Right lobe of liver (tissue), 6 donors: ENCODE measurements around the gene EGFLAM. TPM values are rescaled to one million over a fixed set of nuclear protein-coding genes. Genes with fewer than 3 reads are reported as not detected.

Source experiments
- ATAC-seq, 4 donors: fragments of 200-7000 bp; cut with Tn5 transposase; one replicate each; pipeline ENCODE4 v1.9.1; 2020; ENCODE audit warnings: mild to moderate bottlenecking in 4 of 4, moderate library complexity in 4 of 4
- DNase-seq, 3 donors: peaks; one replicate each; pipeline ENCODE4 v3.0.0-alpha.2; 2020
- H3K27ac ChIP-seq, 3 donors: fragments of 200-600 bp; one replicate each; pipeline ENCODE4 v1.8.0; 2022
- H3K27me3 ChIP-seq, 2 donors: fragments of 200-600 bp; one replicate each; pipeline ENCODE4 v1.8.0; 2022
- H3K36me3 ChIP-seq, 4 donors: fragments of 200-600 bp; sonication (generic) in 1 of 4; one replicate each; pipeline versions ENCODE4 v1.5.1 to v1.8.0; 2017 to 2022; ENCODE audit warnings: control low read depth in 1 of 4
- H3K4me1 ChIP-seq, 4 donors: fragments of 200-600 bp; sonication (generic) in 1 of 4; one replicate each; pipeline versions ENCODE4 v1.5.1 to v1.8.0; 2017 to 2022; ENCODE audit warnings: control low read depth in 1 of 4
- H3K4me3 ChIP-seq, 3 donors: fragments of 200-600 bp; one replicate each; pipeline ENCODE4 v1.8.0; 2022
- H3K9me3 ChIP-seq, 4 donors: fragments of 200-600 bp; sonication (generic) in 1 of 4; one replicate each; pipeline versions ENCODE4 v1.5.1 to v1.8.0; 2017 to 2022; ENCODE audit warnings: control low read depth in 1 of 4
- POLR2A ChIP-seq: fragments of 450-650 bp; IDR thresholded peaks from one replicate; pipeline ENCODE4 v1.6.1; 2017; ENCODE audit warnings: antibody characterized with exemption, mild to moderate bottlenecking
- WGBS: methylation state at CpG from one replicate; pipeline ENCODE4 v1.1.6; 2018; ENCODE audit warnings: low coverage, low lambda C conversion rate; ENCODE audit not compliant: insufficient coverage; ENCODE audit errors: missing lambda C conversion rate; 5-methylcytosine and 5-hydroxymethylcytosine counted together
- intact Hi-C, 2 donors: fragments of 100-400 bp; cut with DNase I; formaldehyde crosslinking; loops; one replicate each; pipeline versions ENCODE4 v1.11.2 to v1.14.1; 2022
- total RNA-seq, 6 experiments: library from RNA; depleted of rRNA in 2 of 6; stranded (reverse); fragments of >200 nt in 2 of 6; fragmentation: NEBNext Ultra II Directional in 3 of 6; extraction: Animal tissue kit (Norgen Biotek cat#: 25700) in 3 of 6; gene quantifications; one replicate each; pipeline versions ENCODE4 v1.1.0 to v1.2.4, GENCODE V29; 2016 to 2023
- TF ChIP-seq, protein P1 (sequence below), 4 donors: fragments of 200-600 bp in 3 of 4; fragments of 450-650 bp in 1 of 4; IDR thresholded peaks; one replicate each; pipeline versions ENCODE4 v1.5.1 to v1.8.0; 2016 to 2022; ENCODE audit warnings: antibody characterized with exemption in 4 of 4, mild to moderate bottlenecking in 2 of 4
- donor health status: DM: no; HTN: yes; CAD: no.
- donor health status: DM: no; HTN: no; CAD: no.
- donor health status: DM: no; HTN: no; CAD: no.
- donor health status: DM: no; HTN: yes; CAD: no.
- donor health status: DM: no; HTN: yes; CAD: no.

EGFLAM gene
- total RNA-seq, 6 experiments from 2014 or later = 0.50 to 6.2 (median 2.3) TPM

DNA sequence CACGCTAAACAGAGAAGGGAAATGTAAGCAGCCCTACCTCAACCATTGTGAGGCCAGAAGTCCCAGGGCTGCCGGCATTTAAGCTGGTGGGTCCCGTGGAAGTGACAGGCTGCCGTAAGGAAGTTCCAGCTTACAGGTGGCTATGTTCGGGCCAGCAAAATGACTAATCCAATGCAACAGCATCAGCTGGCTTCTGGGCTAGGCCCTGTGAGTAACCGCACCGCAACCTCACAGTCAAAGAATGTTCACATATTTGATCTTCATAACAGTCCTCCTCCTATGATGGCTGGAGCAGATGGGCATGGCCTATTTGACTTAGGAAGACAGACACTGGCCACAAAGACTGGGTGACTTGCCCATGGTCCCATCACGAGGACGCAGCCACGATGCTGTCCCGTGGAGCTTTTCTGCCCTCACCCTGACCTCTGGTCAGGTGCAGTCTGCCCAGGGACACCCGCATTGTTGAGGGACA lies 209.9 kb downstream of the EGFLAM start:
- no peak overlapping the region for H3K4me3 ChIP-seq
- intact Hi-C loops = no loop called here
- H3K9me3 ChIP-seq = no peaks in the 10 kb centered on the region
- WGBS = 76% methylated on average over 3 of the region's 12 CpGs
- peaks cover 0 to 9% (median 0%) of the 10 kb centered on the region in 4 donors for H3K4me1 ChIP-seq
- TF ChIP-seq POLR2A = no peak
- TF ChIP-seq, protein P1, sequence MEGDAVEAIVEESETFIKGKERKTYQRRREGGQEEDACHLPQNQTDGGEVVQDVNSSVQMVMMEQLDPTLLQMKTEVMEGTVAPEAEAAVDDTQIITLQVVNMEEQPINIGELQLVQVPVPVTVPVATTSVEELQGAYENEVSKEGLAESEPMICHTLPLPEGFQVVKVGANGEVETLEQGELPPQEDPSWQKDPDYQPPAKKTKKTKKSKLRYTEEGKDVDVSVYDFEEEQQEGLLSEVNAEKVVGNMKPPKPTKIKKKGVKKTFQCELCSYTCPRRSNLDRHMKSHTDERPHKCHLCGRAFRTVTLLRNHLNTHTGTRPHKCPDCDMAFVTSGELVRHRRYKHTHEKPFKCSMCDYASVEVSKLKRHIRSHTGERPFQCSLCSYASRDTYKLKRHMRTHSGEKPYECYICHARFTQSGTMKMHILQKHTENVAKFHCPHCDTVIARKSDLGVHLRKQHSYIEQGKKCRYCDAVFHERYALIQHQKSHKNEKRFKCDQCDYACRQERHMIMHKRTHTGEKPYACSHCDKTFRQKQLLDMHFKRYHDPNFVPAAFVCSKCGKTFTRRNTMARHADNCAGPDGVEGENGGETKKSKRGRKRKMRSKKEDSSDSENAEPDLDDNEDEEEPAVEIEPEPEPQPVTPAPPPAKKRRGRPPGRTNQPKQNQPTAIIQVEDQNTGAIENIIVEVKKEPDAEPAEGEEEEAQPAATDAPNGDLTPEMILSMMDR (IDR thresholded peaks at IDR 0.05) = no peak
- DNase-seq (no peak), ATAC-seq (no peak)
- H3K27ac ChIP-seq = peak overlapping the region in 2 of 3 donors; percentile 7 to 72
- no peaks in the 10 kb centered on the region for H3K36me3 ChIP-seq
- H3K27me3 ChIP-seq = no peaks in the 10 kb centered on the region

GRCh38 chr5:38468978-38469706 lies 210.8 kb downstream of the EGFLAM start:
- peak overlapping the region in 2 of 3 donors; percentile 7 to 28 for H3K27ac ChIP-seq
- TF ChIP-seq, protein P1 (IDR thresholded peaks at IDR 0.05) = no peak
- no peak for TF ChIP-seq POLR2A
- DNase-seq (no peak), ATAC-seq (no peak)
- no peaks in the 10 kb centered on the region for H3K9me3 ChIP-seq
- WGBS = 58% methylated on average over 15 of the region's 18 CpGs
- H3K4me3 ChIP-seq = no peak overlapping the region
- no peaks in the 10 kb centered on the region for H3K36me3 ChIP-seq
- intact Hi-C loops = no loop called here
- H3K27me3 ChIP-seq = no peaks in the 10 kb centered on the region
- peaks cover 0 to 1% (median 0%) of the 10 kb centered on the region in 4 donors for H3K4me1 ChIP-seq

- ATAC-seq = no peak
- H3K4me1 ChIP-seq = no peaks in the 10 kb centered on the region
Measured at GRCh38 chr5:38469707-38470267, 211.4 kb downstream of the EGFLAM start.

GRCh38 chr5:38471709-38472108 lies 213.3 kb downstream of the EGFLAM start:
- Histone ChIP-seq H3K4me1 (no peaks in the 10 kb centered on the region), H3K27ac (no peak overlapping the region), H3K4me3 (no peak overlapping the region), H3K36me3 (no peaks in the 10 kb centered on the region), H3K27me3 (no peaks in the 10 kb centered on the region), H3K9me3 (no peaks in the 10 kb centered on the region)
- WGBS = 78% methylated on average over 4 of the region's 4 CpGs
- intact Hi-C loops = no loop called here
- ATAC-seq = no peak
- DNase-seq = no peak
- TF ChIP-seq, protein P1 (IDR thresholded peaks at IDR 0.05) = no peak
- no peak for TF ChIP-seq POLR2A

More at GRCh38 chr5:38469707-38470267, 211.4 kb downstream of the EGFLAM start:
- TF ChIP-seq, protein P1 (IDR thresholded peaks at IDR 0.05) = no peak
- TF ChIP-seq POLR2A = no peak
- WGBS = 60% methylated on average over 3 of the region's 11 CpGs
- no peak overlapping the region for H3K27ac ChIP-seq
- no peak overlapping the region for H3K4me3 ChIP-seq
- no peaks in the 10 kb centered on the region for H3K27me3 ChIP-seq
- intact Hi-C loops = no loop called here
- no peaks in the 10 kb centered on the region for H3K36me3 ChIP-seq
- no peak for DNase-seq
- no peaks in the 10 kb centered on the region for H3K9me3 ChIP-seq
